Mucosa of rectum (tissue), 2 donors: ENCODE results near the gene MIF.
"Not testable (repeated sequence)": the region's sequence is repeated elsewhere in the genome, so short reads cannot be mapped to it uniquely, and the experiment has no call there.

ENCODE experiments used
- H3K27ac ChIP-seq, 2 donors: one replicate each; pipeline ENCODE4 v1.7.0; 2013; ENCODE audit warnings: inconsistent platforms in 2 of 2, low read depth in 2 of 2, low read length in 2 of 2
- H3K27me3 ChIP-seq, 2 donors: one replicate each; pipeline ENCODE4 v1.7.0; 2013; ENCODE audit warnings: low read length in 2 of 2; ENCODE audit not compliant: control insufficient read depth in 2 of 2, insufficient read depth in 2 of 2
- H3K36me3 ChIP-seq, 2 donors: one replicate each; pipeline ENCODE4 v1.7.0; 2013; ENCODE audit warnings: low read length in 2 of 2; ENCODE audit not compliant: control insufficient read depth in 2 of 2, insufficient read depth in 2 of 2
- H3K4me1 ChIP-seq, 2 donors: one replicate each; pipeline ENCODE4 v1.7.0; 2013; ENCODE audit warnings: low read length in 2 of 2, mild to moderate bottlenecking in 1 of 2; ENCODE audit not compliant: control insufficient read depth in 2 of 2, insufficient read depth in 2 of 2
- H3K4me3 ChIP-seq, 2 donors: one replicate each; pipeline ENCODE4 v1.7.0; 2013; ENCODE audit warnings: low read length in 2 of 2
- H3K9ac ChIP-seq, 2 donors: one replicate each; pipeline ENCODE4 v1.7.0; 2013; ENCODE audit warnings: low read length in 2 of 2, low read depth in 1 of 2, mild to moderate bottlenecking in 1 of 2
- H3K9me3 ChIP-seq, 2 donors: one replicate each; pipeline ENCODE4 v1.7.0; 2013; ENCODE audit warnings: low read length in 2 of 2; ENCODE audit not compliant: control insufficient read depth in 2 of 2
- donor health status: healthy.
- donor health status: Normal muscosa, but diverticular disease.

Gene MIF

DNA sequence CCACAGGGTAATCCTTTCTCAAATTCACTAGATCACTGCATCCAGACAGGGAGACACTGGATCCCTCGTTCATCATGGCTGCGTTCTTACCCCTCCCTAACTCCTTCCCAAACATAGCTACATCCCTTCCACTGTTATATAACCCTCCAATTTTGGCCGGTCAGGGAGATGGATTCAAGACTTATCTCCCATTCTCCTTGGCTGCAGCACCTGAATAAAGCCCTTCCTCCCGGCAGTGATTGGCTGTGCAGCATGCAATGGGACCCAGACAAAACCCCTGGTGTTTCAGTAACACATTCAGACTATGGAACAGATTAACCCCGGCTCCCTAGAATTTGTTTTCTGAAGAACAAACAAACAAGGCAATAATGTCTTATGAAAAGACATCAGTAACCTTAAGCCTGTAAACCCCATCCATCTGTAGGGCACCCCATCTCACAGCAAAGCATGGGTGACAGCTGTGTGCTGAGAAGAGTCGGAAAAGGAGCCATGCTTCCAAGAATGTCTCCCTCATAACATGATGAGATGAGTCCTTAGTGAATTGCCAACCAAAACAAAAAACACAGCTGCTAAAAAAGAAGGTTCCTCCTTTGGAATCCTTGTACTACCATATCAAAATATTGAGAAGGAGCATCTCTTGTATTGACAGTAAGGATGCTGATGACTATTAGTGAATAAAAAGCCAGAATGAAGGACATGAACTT, 5.0 kb downstream of the MIF start:
- Histone ChIP-seq H3K27me3 (no peaks in the 10 kb centered on the region), H3K9ac (no peak overlapping the region), H3K4me1 (peaks cover 14 to 15% of the 10 kb centered on the region in 2 donors), H3K27ac (no peak overlapping the region), H3K4me3 (no peak overlapping the region), H3K9me3 (no peaks in the 10 kb centered on the region), H3K36me3 (peaks cover 13 to 14% of the 10 kb centered on the region in 2 donors)

GRCh38 chr22:23900227-23900626, 6.0 kb downstream of the MIF start:
- H3K27me3 ChIP-seq, H3K27ac ChIP-seq, H3K9me3 ChIP-seq, H3K4me3 ChIP-seq, H3K9ac ChIP-seq: not testable (repeated sequence)
- Histone ChIP-seq H3K4me1 (peaks cover 10 to 13% of the 10 kb centered on the region in 2 donors), H3K36me3 (peaks cover 13 to 14% of the 10 kb centered on the region in 2 donors)

GRCh38 chr22:23901600-23901999, 7.4 kb downstream of the MIF start:
- peaks cover 7% of the 10 kb centered on the region in 2 donors for H3K36me3 ChIP-seq
- H3K9me3 ChIP-seq = no peaks in the 10 kb centered on the region
- H3K9ac ChIP-seq = no peak overlapping the region
- no peak overlapping the region for H3K27ac ChIP-seq
- peaks cover 0 to 5% of the 10 kb centered on the region in 2 donors for H3K4me1 ChIP-seq
- H3K27me3 ChIP-seq = no peaks in the 10 kb centered on the region
- no peak overlapping the region for H3K4me3 ChIP-seq

GRCh38 chr22:23903328-23903971, 9.3 kb downstream of the MIF start:
- no peaks in the 10 kb centered on the region for H3K9me3 ChIP-seq

GRCh38 chr22:23904573-23905254, 10.5 kb downstream of the MIF start:
- no peak overlapping the region for H3K4me3 ChIP-seq
- H3K4me1 ChIP-seq = peaks cover 5 to 12% of the 10 kb centered on the region in 2 donors
- no peak overlapping the region for H3K9ac ChIP-seq
- H3K9me3 ChIP-seq = no peaks in the 10 kb centered on the region
- H3K27ac ChIP-seq = no peak overlapping the region
- peaks cover 0 to 2% of the 10 kb centered on the region in 2 donors for H3K36me3 ChIP-seq
- no peaks in the 10 kb centered on the region for H3K27me3 ChIP-seq

More at GRCh38 chr22:23903328-23903971, 9.3 kb downstream of the MIF start:
- Histone ChIP-seq H3K27ac (no peak overlapping the region), H3K27me3 (no peaks in the 10 kb centered on the region), H3K4me1 (peaks cover 0 to 3% of the 10 kb centered on the region in 2 donors), H3K9ac (no peak overlapping the region), H3K4me3 (no peak overlapping the region), H3K36me3 (peaks cover 0 to 2% of the 10 kb centered on the region in 2 donors)

GRCh38 chr22:23906641-23907040, 12.5 kb downstream of the MIF start:
- Histone ChIP-seq H3K4me3 (no peak overlapping the region), H3K27ac (no peak overlapping the region), H3K36me3 (no peaks in the 10 kb centered on the region), H3K9ac (no peak overlapping the region), H3K9me3 (no peaks in the 10 kb centered on the region), H3K4me1 (peaks cover 6 to 13% of the 10 kb centered on the region in 2 donors), H3K27me3 (no peaks in the 10 kb centered on the region)

DNA sequence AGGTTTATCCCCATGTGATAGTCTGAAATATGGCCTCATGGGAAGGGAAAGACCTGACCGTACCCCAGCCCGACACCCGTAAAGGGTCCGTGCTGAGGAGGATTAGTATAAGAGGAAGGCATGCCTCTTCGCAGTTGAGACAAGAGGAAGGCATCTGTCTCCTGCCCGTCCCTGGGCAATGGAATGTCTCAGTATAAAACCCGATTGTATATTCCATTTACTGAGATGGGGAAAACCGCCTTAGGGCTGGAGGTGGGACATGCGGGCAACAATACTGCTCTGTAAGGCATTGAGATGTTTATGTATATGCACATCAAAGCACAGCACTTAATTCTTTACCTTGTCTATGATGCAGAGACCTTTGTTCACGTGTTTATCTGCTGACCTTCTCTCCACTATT, 13.2 kb downstream of the MIF start:
- H3K4me1 ChIP-seq = peaks cover 6 to 13% of the 10 kb centered on the region in 2 donors
- H3K9me3 ChIP-seq, H3K36me3 ChIP-seq: not testable (repeated sequence)

DNA sequence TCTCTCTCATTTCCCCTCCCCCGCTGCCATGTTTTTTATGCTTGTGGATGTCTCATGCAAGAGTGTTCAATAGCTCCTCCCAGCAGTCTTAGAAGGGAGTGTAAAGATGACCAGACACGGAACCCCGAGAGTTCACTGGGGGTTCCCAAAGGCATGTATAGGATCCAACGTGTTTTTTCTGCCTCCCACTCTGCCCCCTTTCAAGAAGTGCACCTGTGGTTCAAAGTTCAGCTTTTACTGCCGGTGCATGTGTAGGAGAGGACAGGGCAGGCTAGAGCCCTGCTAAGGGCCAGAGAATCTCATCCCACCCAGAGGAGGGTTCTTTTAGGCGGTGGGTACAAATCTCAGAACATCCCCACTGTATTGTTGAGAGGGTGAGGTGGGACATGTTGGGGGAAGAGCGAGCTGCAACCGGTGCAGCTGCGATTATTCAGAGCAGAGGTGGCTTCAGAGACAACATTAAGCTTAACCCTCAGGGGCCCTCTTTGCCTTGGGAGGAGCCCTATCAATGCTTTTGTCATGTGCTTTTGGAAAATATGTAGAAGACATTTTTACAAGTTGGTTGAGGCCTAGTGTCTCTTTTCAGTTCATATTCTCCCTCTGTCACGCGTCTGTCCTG, 14.5 kb downstream of the MIF start:
- H3K36me3 ChIP-seq = no peaks in the 10 kb centered on the region
- no peaks in the 10 kb centered on the region for H3K9me3 ChIP-seq
- no peak overlapping the region for H3K27ac ChIP-seq
- H3K9ac ChIP-seq = no peak overlapping the region
- no peak overlapping the region for H3K4me3 ChIP-seq
- no peaks in the 10 kb centered on the region for H3K27me3 ChIP-seq
- H3K4me1 ChIP-seq = peaks cover 8 to 19% of the 10 kb centered on the region in 2 donors

More for the DNA sequence above, 13.2 kb downstream of the MIF start:
- H3K27ac ChIP-seq, H3K27me3 ChIP-seq, H3K9ac ChIP-seq, H3K4me3 ChIP-seq: not testable (repeated sequence)

DNA sequence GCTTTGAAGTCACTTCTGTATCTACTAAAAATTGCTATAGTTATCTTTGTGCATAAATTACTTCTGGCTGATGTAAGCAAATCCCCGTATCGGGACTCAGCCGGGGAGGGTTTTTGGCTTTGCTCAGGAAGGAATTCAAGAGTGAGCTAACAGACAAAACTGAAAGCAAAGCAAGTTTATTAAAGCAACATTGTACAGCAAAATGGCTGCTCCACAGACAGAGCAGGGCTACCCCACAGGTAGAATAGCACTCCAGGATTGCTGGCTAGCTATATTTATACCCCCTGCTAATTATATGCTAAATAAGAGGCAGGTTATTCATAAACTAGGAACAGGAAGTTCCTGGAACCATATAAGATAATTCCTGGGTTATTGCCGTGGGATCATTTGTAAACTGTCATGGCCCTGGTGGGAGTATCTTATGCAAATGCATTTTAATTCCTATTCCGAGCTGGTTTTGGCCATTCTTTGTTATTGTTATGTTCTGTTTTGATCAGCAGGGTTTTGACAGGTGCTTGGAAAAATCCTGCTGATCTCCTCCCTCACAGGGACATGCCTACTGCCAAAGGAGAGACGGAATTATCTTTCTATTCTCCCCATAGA, 15.2 kb downstream of the MIF start:
- Histone ChIP-seq H3K4me3 (peak overlapping the region in 1 of 2 donors; percentile 31), H3K9me3 (no peaks in the 10 kb centered on the region), H3K27ac (no peak overlapping the region), H3K36me3 (no peaks in the 10 kb centered on the region), H3K9ac (no peak overlapping the region), H3K4me1 (peaks cover 8 to 19% of the 10 kb centered on the region in 2 donors), H3K27me3 (no peaks in the 10 kb centered on the region)
